Stimulated activated memory B cell treated with anti-CD40 and anti-IgM and Interleukin-4, amounts not matched to agents 10 μg/mL and 1 μg/mL and 100 μg/mL, for 72 hours (primary cell): ENCODE results near the gene RPS18.
"Not testable (repeated sequence)": the region's sequence is repeated elsewhere in the genome, so short reads cannot be mapped to it uniquely, and the experiment has no call there.

Experiments
- ATAC-seq: fragments of 150-1000 bp; cut with Tn5 transposase; 2 replicates; pipeline ENCODE4 v1.10.0; 2021
- H3K27ac Mint-ChIP-seq: one replicate; pipeline ENCODE4 v1.8.0; 2022; ENCODE audit warnings: mild to moderate bottlenecking, mixed read lengths
- H3K27me3 Mint-ChIP-seq: one replicate; pipeline ENCODE4 v1.8.0; 2022; ENCODE audit warnings: mixed read lengths
- H3K36me3 Mint-ChIP-seq: one replicate; pipeline ENCODE4 v1.8.0; 2022; ENCODE audit warnings: mixed read lengths
- H3K4me1 Mint-ChIP-seq: one replicate; pipeline ENCODE4 v1.8.0; 2022; ENCODE audit warnings: mixed read lengths
- H3K4me3 Mint-ChIP-seq: one replicate; pipeline ENCODE4 v1.8.0; 2022; ENCODE audit warnings: mild to moderate bottlenecking, moderate library complexity, mixed read lengths
- H3K9me3 Mint-ChIP-seq: one replicate; pipeline ENCODE4 v1.8.0; 2022; ENCODE audit warnings: mixed read lengths

Gene RPS18

DNA sequence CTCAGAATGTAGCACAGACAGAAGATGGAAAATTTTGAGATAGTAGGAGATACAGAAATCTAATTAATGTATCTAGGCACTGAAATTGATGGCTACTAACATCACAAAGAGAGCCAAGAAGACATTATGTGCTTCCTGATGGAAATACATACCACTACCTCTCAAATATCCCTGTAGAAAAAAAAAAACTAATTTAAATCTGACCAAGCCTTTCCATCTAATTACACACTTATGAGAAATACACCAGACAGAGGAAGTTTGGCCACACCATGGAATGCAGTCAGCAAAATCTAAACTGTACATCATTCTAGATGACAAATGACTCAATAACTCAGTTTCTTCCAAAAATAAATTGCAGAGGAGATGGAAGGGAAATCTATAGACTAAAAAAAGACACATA, 19.1 kb upstream of the RPS18 start:
- Mint-ChIP-seq H3K4me3 (no peak overlapping the region), H3K4me1 (peaks cover 39% of the 10 kb centered on the region), H3K27ac (no peak overlapping the region), H3K36me3 (peaks cover 41% of the 10 kb centered on the region), H3K27me3 (no peaks in the 10 kb centered on the region), H3K9me3 (no peaks in the 10 kb centered on the region)
- ATAC-seq: no peak

- peaks cover 23% of the 10 kb centered on the region for H3K4me1 Mint-ChIP-seq
- no peaks in the 10 kb centered on the region for H3K9me3 Mint-ChIP-seq
- no peak for ATAC-seq
- no peak overlapping the region for H3K4me3 Mint-ChIP-seq
- H3K27me3 Mint-ChIP-seq: no peaks in the 10 kb centered on the region
- no peak overlapping the region for H3K27ac Mint-ChIP-seq
- peaks cover 43% of the 10 kb centered on the region for H3K36me3 Mint-ChIP-seq
Observed at GRCh38 chr6:33254591-33254990, 17.3 kb upstream of the RPS18 start.

- H3K9me3 Mint-ChIP-seq: no peaks in the 10 kb centered on the region
- ATAC-seq: no peak
- H3K27me3 Mint-ChIP-seq: no peaks in the 10 kb centered on the region
- no peak overlapping the region for H3K4me3 Mint-ChIP-seq
- peaks cover 43% of the 10 kb centered on the region for H3K36me3 Mint-ChIP-seq
- no peaks in the 10 kb centered on the region for H3K4me1 Mint-ChIP-seq
- H3K27ac Mint-ChIP-seq: no peak overlapping the region
Observed at GRCh38 chr6:33259032-33259431, 12.8 kb upstream of the RPS18 start.

DNA sequence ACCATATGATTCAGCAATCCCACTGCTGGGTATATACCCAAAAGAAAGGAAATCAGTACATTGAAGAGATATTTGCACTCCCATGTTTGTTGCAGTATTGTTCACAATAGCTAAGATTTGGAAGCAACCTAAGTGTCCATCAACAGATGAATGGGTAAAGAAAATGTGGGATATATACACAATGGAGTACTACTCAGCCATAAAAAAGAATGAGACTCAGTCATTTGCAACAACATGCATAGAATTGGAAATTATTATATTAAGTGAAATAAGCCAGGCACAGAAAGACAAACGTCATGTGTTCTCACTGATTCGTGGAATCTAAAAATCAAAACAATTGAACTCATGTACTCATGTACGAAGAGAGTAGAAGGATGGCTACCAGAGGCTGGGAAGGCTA, 9.4 kb upstream of the RPS18 start:
- ATAC-seq, H3K4me3 Mint-ChIP-seq, H3K27me3 Mint-ChIP-seq, H3K9me3 Mint-ChIP-seq, H3K27ac Mint-ChIP-seq, H3K4me1 Mint-ChIP-seq: not testable (repeated sequence)
- peaks cover 59% of the 10 kb centered on the region for H3K36me3 Mint-ChIP-seq

GRCh38 chr6:33264015-33264414, 7.9 kb upstream of the RPS18 start:
- H3K4me1 Mint-ChIP-seq: no peaks in the 10 kb centered on the region
- no peaks in the 10 kb centered on the region for H3K27me3 Mint-ChIP-seq
- H3K4me3 Mint-ChIP-seq: no peak overlapping the region
- no peaks in the 10 kb centered on the region for H3K9me3 Mint-ChIP-seq
- no peak overlapping the region for H3K27ac Mint-ChIP-seq
- no peak for ATAC-seq
- H3K36me3 Mint-ChIP-seq: peaks cover 69% of the 10 kb centered on the region

DNA sequence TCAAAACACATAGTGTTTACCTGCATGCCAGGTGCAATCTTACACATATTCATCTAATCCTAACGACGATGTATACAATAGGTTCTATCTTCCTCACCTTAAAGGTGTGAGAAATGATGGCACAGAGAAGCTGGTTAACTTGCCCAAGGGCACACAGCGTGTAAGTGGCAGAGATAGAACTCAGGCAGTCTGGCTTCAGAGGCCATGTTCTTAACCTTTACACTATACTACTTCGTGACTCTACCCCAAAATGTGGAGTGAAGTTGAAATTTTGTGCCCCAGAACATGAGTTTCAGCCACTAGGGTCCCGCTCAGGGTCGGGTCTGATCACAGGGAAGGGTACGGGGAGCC, 783 bp upstream of the RPS18 start:
- no peak for ATAC-seq
- H3K36me3 Mint-ChIP-seq: peaks cover 78% of the 10 kb centered on the region

GRCh38 chr6:33272275-33273128, 627 bp downstream of the RPS18 start:
- peak; percentile 14 for ATAC-seq
- peak overlapping the region; percentile 93 for H3K4me3 Mint-ChIP-seq
- peaks cover 63% of the 10 kb centered on the region for H3K4me1 Mint-ChIP-seq
- H3K9me3 Mint-ChIP-seq: no peaks in the 10 kb centered on the region
- H3K27me3 Mint-ChIP-seq: no peaks in the 10 kb centered on the region
- H3K36me3 Mint-ChIP-seq: peaks cover 73% of the 10 kb centered on the region
- peak overlapping the region; percentile 98 for H3K27ac Mint-ChIP-seq

More for the DNA sequence above, 783 bp upstream of the RPS18 start:
- Mint-ChIP-seq H3K27ac (peak overlapping the region; percentile 98), H3K27me3 (no peaks in the 10 kb centered on the region), H3K4me1 (peaks cover 52% of the 10 kb centered on the region), H3K4me3 (peak overlapping the region; percentile 93), H3K9me3 (no peaks in the 10 kb centered on the region)

DNA sequence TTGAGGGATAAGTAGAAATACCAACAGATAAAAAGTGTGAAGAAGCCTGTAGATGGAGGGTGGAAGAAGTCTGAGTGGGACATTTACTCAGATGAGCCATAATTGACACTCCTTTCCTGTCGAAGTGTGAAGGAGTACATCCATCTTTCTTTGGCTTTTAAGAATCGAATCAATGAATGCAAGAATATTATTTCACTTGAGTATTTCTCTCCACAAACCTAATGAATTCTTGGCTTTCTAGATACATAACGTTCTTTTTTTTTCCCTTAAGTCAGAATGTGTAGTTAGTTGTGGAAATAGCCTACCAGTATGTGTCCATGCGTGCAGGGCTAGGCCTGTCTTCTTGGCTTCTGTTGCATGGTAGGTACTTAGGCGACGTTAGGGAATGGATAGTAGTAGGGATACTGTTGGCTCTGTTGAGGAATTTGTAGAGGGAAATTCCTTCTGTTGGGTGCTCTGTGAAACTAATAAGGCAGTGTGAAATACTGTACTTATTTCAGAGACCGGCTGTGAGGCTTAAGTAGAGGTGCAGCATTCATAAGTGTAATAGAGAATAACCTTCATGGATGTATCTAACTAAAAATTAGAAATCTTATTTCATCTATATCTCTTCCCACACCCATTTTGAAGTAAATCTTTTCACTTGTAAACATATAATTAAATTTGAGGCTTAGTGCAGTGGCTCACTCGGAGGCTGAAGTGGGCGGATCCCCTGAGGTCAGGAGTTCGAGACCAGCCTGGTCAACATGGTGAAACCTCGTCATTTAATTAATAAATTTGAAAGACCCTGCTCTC, 1.5 kb downstream of the RPS18 start:
- Mint-ChIP-seq H3K4me3 (peak overlapping the region; percentile 93), H3K9me3 (no peaks in the 10 kb centered on the region), H3K27me3 (no peaks in the 10 kb centered on the region), H3K27ac (peak overlapping the region; percentile 98), H3K4me1 (peaks cover 71% of the 10 kb centered on the region), H3K36me3 (peaks cover 66% of the 10 kb centered on the region)
- no peak for ATAC-seq

DNA sequence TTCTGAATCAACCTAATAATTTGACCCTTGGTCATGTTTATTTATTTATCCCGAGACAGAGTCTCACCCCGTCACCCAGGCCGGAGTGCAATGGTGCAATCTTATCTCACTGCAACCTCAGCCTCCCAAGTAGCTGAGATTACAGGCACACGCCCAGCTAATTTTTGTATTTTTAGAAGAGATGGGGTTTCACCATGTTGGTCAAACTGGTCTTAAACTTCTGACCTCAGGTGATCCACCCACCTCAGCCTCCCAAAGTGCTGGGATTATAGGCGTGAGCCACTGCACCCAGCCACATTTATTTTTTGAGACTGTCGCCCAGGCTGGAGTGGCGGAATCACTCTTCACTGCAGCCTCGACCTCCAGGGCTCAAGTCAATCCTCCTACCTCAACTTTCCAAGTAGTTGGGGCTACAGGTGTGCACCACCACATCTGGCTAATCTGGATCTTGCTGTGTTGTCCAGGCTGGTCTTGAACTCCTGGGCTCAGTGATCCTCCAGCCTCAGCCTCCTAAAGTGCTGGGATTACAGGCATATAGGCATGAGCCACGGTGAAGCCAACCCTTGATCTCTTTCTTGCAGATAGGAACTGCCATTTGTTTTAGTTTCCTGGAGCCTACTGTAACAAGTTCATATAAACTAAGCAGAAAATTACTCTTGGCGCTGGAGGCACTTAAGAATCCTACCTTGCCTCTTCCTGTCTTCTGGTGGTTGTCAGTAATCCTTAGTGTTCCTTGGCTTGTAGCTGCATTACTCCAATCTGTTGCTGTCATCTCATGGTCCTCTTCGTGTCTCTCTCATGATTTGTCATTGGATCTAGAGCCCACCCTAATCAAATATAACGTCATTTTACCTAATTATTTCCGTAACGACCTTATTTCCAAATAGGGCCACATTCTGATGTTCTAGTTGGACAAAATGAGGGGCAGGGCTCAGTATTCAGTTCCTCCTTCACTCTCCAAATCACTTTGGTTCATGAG, 2.3 kb downstream of the RPS18 start:
- Mint-ChIP-seq H3K27ac (peak overlapping the region; percentile 98), H3K4me1 (peaks cover 80% of the 10 kb centered on the region), H3K36me3 (peaks cover 65% of the 10 kb centered on the region), H3K9me3 (no peaks in the 10 kb centered on the region), H3K27me3 (no peaks in the 10 kb centered on the region), H3K4me3 (peak overlapping the region; percentile 93)
- ATAC-seq: no peak

- H3K27ac Mint-ChIP-seq: peak overlapping the region; percentile 98
- ATAC-seq, H3K9me3 Mint-ChIP-seq, H3K27me3 Mint-ChIP-seq: not testable (repeated sequence)
- peak overlapping the region; percentile 93 for H3K4me3 Mint-ChIP-seq
- H3K36me3 Mint-ChIP-seq: peaks cover 55% of the 10 kb centered on the region
- H3K4me1 Mint-ChIP-seq: peaks cover 87% of the 10 kb centered on the region
Observed at GRCh38 chr6:33275795-33276580, 4.1 kb downstream of the RPS18 start.

DNA sequence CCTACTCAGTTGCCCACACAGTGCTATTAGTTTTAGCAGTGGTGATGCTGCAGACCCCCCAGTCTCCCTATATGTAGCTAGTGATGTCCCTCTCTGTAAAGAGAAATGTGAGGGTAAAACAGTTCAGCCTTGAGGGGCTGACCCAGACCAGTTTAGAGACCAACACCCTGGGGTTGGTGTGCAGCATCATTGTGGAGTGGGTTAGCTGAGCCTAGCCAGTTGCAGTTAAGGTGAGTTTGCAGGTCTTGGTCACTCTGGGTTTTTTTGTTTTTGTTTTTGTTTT, 4.6 kb downstream of the RPS18 start:
- Mint-ChIP-seq H3K9me3 (no peaks in the 10 kb centered on the region), H3K4me1 (peaks cover 92% of the 10 kb centered on the region), H3K27ac (peak overlapping the region; percentile 98), H3K36me3 (peaks cover 55% of the 10 kb centered on the region), H3K4me3 (peak overlapping the region; percentile 93), H3K27me3 (no peaks in the 10 kb centered on the region)
- no peak for ATAC-seq

DNA sequence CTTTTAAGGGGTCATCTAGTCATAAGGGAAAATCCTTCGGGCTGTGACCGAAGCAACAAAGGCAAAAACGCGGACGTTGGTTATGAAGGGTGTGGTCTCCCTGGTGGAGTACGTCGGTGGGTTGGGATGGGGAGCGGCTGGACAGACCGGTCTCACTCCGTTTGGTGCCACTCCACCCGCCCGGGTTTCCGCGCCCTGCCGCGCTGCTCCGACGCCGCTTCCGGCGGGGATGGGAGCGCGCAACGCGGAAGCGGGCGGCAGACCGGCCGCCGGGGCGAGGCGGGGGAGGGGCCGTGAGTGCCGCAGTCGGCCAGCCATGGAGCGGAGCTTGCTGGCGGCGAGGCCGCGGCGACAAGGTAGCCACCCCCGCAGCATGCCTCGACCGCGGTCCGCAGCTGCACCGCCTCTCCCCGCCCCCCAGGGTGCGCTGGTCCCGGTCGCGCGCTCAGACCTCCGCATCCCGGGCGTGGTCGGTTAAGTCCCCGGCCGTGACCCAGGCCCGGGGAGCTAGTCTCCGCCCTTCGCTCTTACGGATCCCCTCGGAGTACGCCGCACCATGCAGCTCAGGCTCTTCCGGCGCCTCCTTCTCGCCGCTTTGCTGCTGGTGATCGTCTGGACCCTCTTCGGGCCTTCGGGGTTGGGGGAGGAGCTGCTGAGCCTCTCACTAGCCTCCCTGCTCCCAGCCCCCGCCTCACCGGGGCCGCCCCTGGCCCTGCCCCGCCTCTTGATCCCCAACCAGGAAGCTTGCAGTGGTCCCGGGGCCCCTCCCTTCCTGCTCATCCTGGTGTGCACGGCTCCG, 5.2 kb downstream of the RPS18 start, which contains the start of gene B3GALT4:
Gene B3GALT4, plus strand, starts transcription at position 260 of the 799 bp plus-strand sequence. Its CDS starts 297 bp downstream, at position 557.
- peaks cover 91% of the 10 kb centered on the region for H3K4me1 Mint-ChIP-seq
- no peaks in the 10 kb centered on the region for H3K27me3 Mint-ChIP-seq
- H3K36me3 Mint-ChIP-seq: peaks cover 55% of the 10 kb centered on the region
- peak within 1 kb of the TSS; percentile 98 for H3K27ac Mint-ChIP-seq
- no peaks in the 10 kb centered on the region for H3K9me3 Mint-ChIP-seq
- H3K4me3 Mint-ChIP-seq: peak within 1 kb of the TSS; percentile 93
- ATAC-seq: peak; percentile 81

- no peaks in the 10 kb centered on the region for H3K9me3 Mint-ChIP-seq
- peaks cover 84% of the 10 kb centered on the region for H3K4me1 Mint-ChIP-seq
- H3K4me3 Mint-ChIP-seq: peak overlapping the region; percentile 93
- peaks cover 54% of the 10 kb centered on the region for H3K36me3 Mint-ChIP-seq
- no peaks in the 10 kb centered on the region for H3K27me3 Mint-ChIP-seq
- ATAC-seq: peak; percentile 49
- H3K27ac Mint-ChIP-seq: peak overlapping the region; percentile 98
Observed at GRCh38 chr6:33277663-33278391, 6.0 kb downstream of the RPS18 start.
